T-cell (primary cell): Measurements from ENCODE around the gene ADK. TPM values are rescaled to one million over a fixed set of nuclear protein-coding genes. Genes with fewer than 3 reads are reported as not detected.

Experiments
- ATAC-seq, 4 experiments: fragments of 200-7000 bp in 3 of 4; fragments of 150-1000 bp in 1 of 4; cut with Tn5 transposase; replicated peaks in 1 of 4; 1 replicate in 3 of 4; 2 replicates in 1 of 4; pipeline ENCODE4 v1.10.0; 2021; ENCODE audit warnings: moderate library complexity in 3 of 4, mild to moderate bottlenecking in 2 of 4, moderate number of reproducible peaks in 1 of 4
- CTCF ChIA-PET, 2 donors: fragments of 300-600 bp; sonication (Branson Sonifier 250); formaldehyde crosslinking; loops; one replicate each; lab custom pipeline; 2022; ENCODE audit warnings: antibody characterized with exemption in 2 of 2; lab: Charles Lee
- POLR2A ChIA-PET, 2 donors: fragments of 300-600 bp; sonication (Branson Sonifier 250); formaldehyde crosslinking; loops; one replicate each; lab custom pipeline; 2022; ENCODE audit warnings: antibody characterized with exemption in 2 of 2; lab: Charles Lee
- DNase-seq, 35 experiments: peaks; one replicate each; pipeline versions ENCODE4 v3.0.0 to v3.0.0-alpha.2; 2013 to 2023
- H3K27ac ChIP-seq: one replicate; pipeline ENCODE4 v1.5.1; 2013; ENCODE audit warnings: low read length
- H3K27me3 ChIP-seq, 2 experiments: replicated peaks in 1 of 2; 1 replicate in 1 of 2; 2 replicates in 1 of 2; pipeline versions ENCODE4 v1.6.1 to v1.7.0; 2013; ENCODE audit warnings: low read length in 1 of 2, mixed read lengths in 1 of 2; ENCODE audit not compliant: control insufficient read depth in 2 of 2, insufficient read depth in 2 of 2; ENCODE audit errors: extremely low read depth in 1 of 2
- H3K36me3 ChIP-seq, 2 donors: 1 replicate in 1 of 2; 2 replicates in 1 of 2; pipeline versions ENCODE4 v1.6.1 to v1.7.0; 2013; ENCODE audit warnings: low read length in 1 of 2; ENCODE audit not compliant: control insufficient read depth in 2 of 2, insufficient read depth in 1 of 2; ENCODE audit errors: extremely low read depth in 1 of 2
- H3K4me1 ChIP-seq, 2 experiments: 1 replicate in 1 of 2; 2 replicates in 1 of 2; pipeline versions ENCODE4 v1.6.1 to v1.7.0; 2013; ENCODE audit warnings: low read length in 2 of 2, mixed read lengths in 1 of 2; ENCODE audit not compliant: insufficient read depth in 2 of 2, control insufficient read depth in 1 of 2; ENCODE audit errors: extremely low read depth in 1 of 2
- H3K4me3 ChIP-seq, 2 donors: 1 replicate in 1 of 2; 2 replicates in 1 of 2; pipeline versions ENCODE4 v1.5.1 to v1.7.0; 2013; ENCODE audit warnings: mild to moderate bottlenecking in 2 of 2, low read length in 1 of 2, moderate library complexity in 1 of 2; ENCODE audit not compliant: control insufficient read depth in 1 of 2; ENCODE audit errors: extremely low read depth in 1 of 2
- H3K9me3 ChIP-seq: 2 replicates; pipeline ENCODE4 v1.7.0; 2013
- H3K27ac Mint-ChIP-seq, 2 donors: one replicate each; pipeline ENCODE4 v1.8.0; 2020 to 2021; ENCODE audit warnings: mild to moderate bottlenecking in 2 of 2, mixed read lengths in 2 of 2
- H3K27me3 Mint-ChIP-seq, 2 donors: one replicate each; pipeline ENCODE4 v1.8.0; 2021 to 2022; ENCODE audit warnings: mixed read lengths in 2 of 2
- H3K36me3 Mint-ChIP-seq: one replicate; pipeline ENCODE4 v1.8.0; 2021; ENCODE audit warnings: mixed read lengths
- H3K4me1 Mint-ChIP-seq, 3 donors: one replicate each; pipeline ENCODE4 v1.8.0; 2020 to 2022; ENCODE audit warnings: mixed read lengths in 3 of 3, mild to moderate bottlenecking in 1 of 3
- H3K4me3 Mint-ChIP-seq, 3 donors: one replicate each; pipeline ENCODE4 v1.8.0; 2020 to 2022; ENCODE audit warnings: mild to moderate bottlenecking in 3 of 3, mixed read lengths in 3 of 3, moderate library complexity in 3 of 3
- H3K9me3 Mint-ChIP-seq, 3 donors: one replicate each; pipeline ENCODE4 v1.8.0; 2020 to 2022; ENCODE audit warnings: mixed read lengths in 3 of 3
- WGBS: methylation state at CpG from one replicate; pipeline ENCODE4 v1.1.5; 2013; ENCODE audit warnings: missing lambda C conversion rate; ENCODE audit not compliant: insufficient coverage; 5-methylcytosine and 5-hydroxymethylcytosine counted together
- total RNA-seq, 35 experiments: library from RNA in 6 of 35; stranded (reverse) in 6 of 35; fragments of 120-200 nt in 1 of 35; gene quantifications; one replicate each; pipeline versions ENCODE4 v1.2.1 to v1.2.4 and lab custom pipeline; 2013 to 2026

ADK gene
- total RNA-seq, 5 donors from 2014 or later (not counting 1 experiment from before 2014, with no cell fraction given): 20.7 to 32.8 (median 23.6) TPM

GRCh38 chr10:74736029-74736428, 585.0 kb downstream of the ADK start:
- no peaks in the 10 kb centered on the region for H3K36me3 Mint-ChIP-seq

GRCh38 chr10:74738052-74738451, 587.0 kb downstream of the ADK start:
- H3K9me3 Mint-ChIP-seq: peaks cover 0 to 4% (median 3%) of the 10 kb centered on the region in 3 donors
- H3K36me3 ChIP-seq: no peaks in the 10 kb centered on the region
- H3K27me3 Mint-ChIP-seq: no peaks in the 10 kb centered on the region
- 50% methylated on average over 1 of the region's 1 CpG for WGBS
- H3K4me3 Mint-ChIP-seq: peak overlapping the region in 1 of 3 donors; percentile 51
- no peak overlapping the region for H3K4me3 ChIP-seq
- no peak overlapping the region for H3K27ac ChIP-seq
- no peaks in the 10 kb centered on the region for H3K27me3 ChIP-seq
- POLR2A ChIA-PET: interaction anchor here in 1 of 2 donors (0.6 kb wide), 1 partner anchor 109 kb away, joined by 3 read pairs; no protein-coding TSS in a partner anchor
- no peak for ATAC-seq
- peak in 1 of 35 experiments; percentile 12 for DNase-seq
- peaks cover 4 to 15% of the 10 kb centered on the region in 2 experiments for H3K4me1 ChIP-seq
- H3K36me3 Mint-ChIP-seq: no peaks in the 10 kb centered on the region
- CTCF ChIA-PET: interaction anchor here (0.6 to 1.8 kb wide), 2 partner anchors 230 to 282 kb away, joined by 3 to 4 read pairs; no protein-coding TSS in a partner anchor
- H3K9me3 ChIP-seq: no peaks in the 10 kb centered on the region
- peaks cover 20 to 23% (median 22%) of the 10 kb centered on the region in 3 donors for H3K4me1 Mint-ChIP-seq
- H3K27ac Mint-ChIP-seq: peak overlapping the region in 1 of 2 donors; percentile 6

More at GRCh38 chr10:74736029-74736428, 585.0 kb downstream of the ADK start:
- Mint-ChIP-seq H3K4me1 (peaks cover 20 to 23% (median 22%) of the 10 kb centered on the region in 3 donors), H3K27ac (no peak overlapping the region), H3K9me3 (peaks cover 2 to 7% (median 3%) of the 10 kb centered on the region in 3 donors), H3K27me3 (no peaks in the 10 kb centered on the region), H3K4me3 (no peak overlapping the region)
- no CpG with 5 or more reads among the region's 2 CpGs for WGBS
- no peak overlapping the region for H3K27ac ChIP-seq
- DNase-seq (no peak), ATAC-seq (no peak)
- H3K4me3 ChIP-seq: no peak overlapping the region
- no peaks in the 10 kb centered on the region for H3K9me3 ChIP-seq
- POLR2A ChIA-PET: interaction anchor here in 1 of 2 donors (0.6 kb wide), 1 partner anchor 16 kb away, joined by 4 read pairs; no protein-coding TSS in a partner anchor
- CTCF ChIA-PET: interaction anchor here in 1 of 2 donors (0.5 kb wide), 1 partner anchor 24 kb away, joined by 3 read pairs; no protein-coding TSS in a partner anchor
- peaks cover 4 to 15% of the 10 kb centered on the region in 2 experiments for H3K4me1 ChIP-seq
- H3K36me3 ChIP-seq: no peaks in the 10 kb centered on the region
- H3K27me3 ChIP-seq: no peaks in the 10 kb centered on the region

DNA sequence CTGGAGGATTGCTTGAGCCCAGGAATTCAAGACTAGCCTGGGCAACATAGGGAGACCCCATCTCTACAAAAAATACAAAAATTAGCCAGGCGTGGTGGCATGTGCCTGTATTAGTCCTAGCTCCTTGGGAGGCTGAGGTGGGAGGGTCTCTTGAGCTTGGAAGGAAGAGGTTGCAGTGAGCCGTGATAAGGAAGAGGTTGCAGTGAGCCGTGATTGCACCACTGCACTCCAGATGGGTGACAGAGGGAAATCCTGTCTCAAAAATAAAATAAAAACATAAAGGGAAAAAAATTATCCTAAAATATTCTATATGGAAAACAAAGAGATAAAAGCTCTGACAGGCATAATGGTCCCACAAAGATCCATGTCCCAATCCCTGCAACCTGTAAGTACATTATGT, 587.5 kb downstream of the ADK start:
- peaks cover 20 to 23% (median 22%) of the 10 kb centered on the region in 3 donors for H3K4me1 Mint-ChIP-seq
- peak overlapping the region in 1 of 3 donors; percentile 51 for H3K4me3 Mint-ChIP-seq
- H3K27ac Mint-ChIP-seq: peak overlapping the region; percentile 82 to 85

GRCh38 chr10:74738985-74739567, 588.1 kb downstream of the ADK start:
- peak; percentile 34 to 73 (median 62) for ATAC-seq
- Histone ChIP-seq H3K27ac (peak overlapping the region; percentile 48), H3K36me3 (no peaks in the 10 kb centered on the region), H3K4me1 (peaks cover 4 to 15% of the 10 kb centered on the region in 2 experiments), H3K9me3 (no peaks in the 10 kb centered on the region), H3K4me3 (no peak overlapping the region), H3K27me3 (no peaks in the 10 kb centered on the region)
- 6% methylated on average over 4 of the region's 10 CpGs for WGBS
- H3K36me3 Mint-ChIP-seq: no peaks in the 10 kb centered on the region
- peak overlapping the region; percentile 82 to 85 for H3K27ac Mint-ChIP-seq
- peaks cover 20 to 23% (median 22%) of the 10 kb centered on the region in 3 donors for H3K4me1 Mint-ChIP-seq
- no peaks in the 10 kb centered on the region for H3K27me3 Mint-ChIP-seq
- ChIA-PET CTCF (interaction anchor here (0.5 to 1.8 kb wide), 6 partner anchors 18 to 497 kb away, joined by 3 to 4 read pairs (median 3); partner anchors contain the start of gene COMTD1 (in 1 of the 2)), POLR2A (interaction anchor here in 1 of 2 donors (0.5 kb wide), 1 partner anchor 32 kb away, joined by 3 read pairs; no protein-coding TSS in a partner anchor)
- peak in 19 of 35 experiments; percentile 7 to 55 (median 13) for DNase-seq
- peak overlapping the region in 1 of 3 donors; percentile 51 for H3K4me3 Mint-ChIP-seq
- no peaks in the 10 kb centered on the region for H3K9me3 Mint-ChIP-seq

More for the DNA sequence above, 587.5 kb downstream of the ADK start:
- CTCF ChIA-PET: interaction anchor here (0.6 to 1.8 kb wide), 2 partner anchors 230 to 281 kb away, joined by 3 to 4 read pairs; no protein-coding TSS in a partner anchor
- peaks cover 4 to 15% of the 10 kb centered on the region in 2 experiments for H3K4me1 ChIP-seq
- POLR2A ChIA-PET: no interaction called here
- H3K9me3 Mint-ChIP-seq: peaks cover 0 to 4% (median 3%) of the 10 kb centered on the region in 3 donors
- no peak overlapping the region for H3K27ac ChIP-seq
- no peak overlapping the region for H3K4me3 ChIP-seq
- no peaks in the 10 kb centered on the region for H3K27me3 Mint-ChIP-seq
- no peak for ATAC-seq
- no peaks in the 10 kb centered on the region for H3K36me3 ChIP-seq
- H3K36me3 Mint-ChIP-seq: no peaks in the 10 kb centered on the region
- no peak for DNase-seq
- H3K9me3 ChIP-seq: no peaks in the 10 kb centered on the region
- no peaks in the 10 kb centered on the region for H3K27me3 ChIP-seq
- no CpG with 5 or more reads among the region's 3 CpGs for WGBS

DNA sequence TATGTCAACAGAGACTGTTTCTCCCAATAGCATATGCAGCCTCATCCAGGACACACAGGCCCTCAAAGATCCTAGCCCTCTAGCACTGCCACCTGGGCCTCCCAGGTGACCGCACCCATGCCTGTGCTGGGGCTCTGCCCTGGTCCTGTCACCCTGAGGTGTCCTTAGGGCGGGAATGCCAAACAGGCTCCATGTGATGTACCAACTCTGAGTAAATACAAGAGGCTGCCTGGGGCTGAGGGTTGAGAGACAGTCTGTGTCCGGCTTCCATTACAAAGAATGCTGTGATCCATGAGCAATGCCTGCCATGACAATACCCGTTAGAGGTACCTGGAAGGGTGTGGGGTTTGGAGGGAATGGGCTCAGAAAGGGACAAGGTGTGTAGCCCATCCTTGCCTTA, 592.4 kb downstream of the ADK start:
- H3K27me3 Mint-ChIP-seq: no peaks in the 10 kb centered on the region
- H3K4me1 Mint-ChIP-seq: peaks cover 15 to 18% (median 18%) of the 10 kb centered on the region in 3 donors
- no peaks in the 10 kb centered on the region for H3K36me3 Mint-ChIP-seq
- POLR2A ChIA-PET: no interaction called here
- Histone ChIP-seq H3K4me3 (no peak overlapping the region), H3K27me3 (no peaks in the 10 kb centered on the region), H3K4me1 (peaks cover 4 to 14% of the 10 kb centered on the region in 2 experiments), H3K27ac (no peak overlapping the region), H3K36me3 (no peaks in the 10 kb centered on the region), H3K9me3 (no peaks in the 10 kb centered on the region)
- CTCF ChIA-PET: no interaction called here
- no peak overlapping the region for H3K4me3 Mint-ChIP-seq
- DNase-seq: no peak
- 94% methylated on average over 3 of the region's 4 CpGs for WGBS
- H3K27ac Mint-ChIP-seq: no peak overlapping the region
- no peaks in the 10 kb centered on the region for H3K9me3 Mint-ChIP-seq
- no peak for ATAC-seq

- H3K27me3 Mint-ChIP-seq: no peaks in the 10 kb centered on the region
- H3K4me1 Mint-ChIP-seq: peaks cover 0 to 1% (median 1%) of the 10 kb centered on the region in 3 donors
- POLR2A ChIA-PET: interaction anchor here in 1 of 2 donors (0.6 kb wide), 1 partner anchor 18 kb away, joined by 3 read pairs; no protein-coding TSS in a partner anchor
- ATAC-seq (no peak), DNase-seq (no peak)
- H3K4me3 ChIP-seq: no peak overlapping the region
- 76% methylated on average over 4 of the region's 4 CpGs for WGBS
- no peaks in the 10 kb centered on the region for H3K36me3 Mint-ChIP-seq
- no peak overlapping the region for H3K27ac Mint-ChIP-seq
- no peaks in the 10 kb centered on the region for H3K27me3 ChIP-seq
- CTCF ChIA-PET: interaction anchor here in 1 of 2 donors (0.7 kb wide), 1 partner anchor 77 kb away, joined by 3 read pairs; no protein-coding TSS in a partner anchor
- no peaks in the 10 kb centered on the region for H3K36me3 ChIP-seq
- no peak overlapping the region for H3K4me3 Mint-ChIP-seq
- no peaks in the 10 kb centered on the region for H3K9me3 Mint-ChIP-seq
- no peaks in the 10 kb centered on the region for H3K9me3 ChIP-seq
- no peaks in the 10 kb centered on the region for H3K4me1 ChIP-seq
- no peak overlapping the region for H3K27ac ChIP-seq
Measured at GRCh38 chr10:74745449-74745848, 594.4 kb downstream of the ADK start.
